ENCODE results near the gene BMP4. TPM values are rescaled to one million over a fixed set of nuclear protein-coding genes. Genes with fewer than 3 reads are reported as not detected.

Gene BMP4
- total RNA-seq, 1 donor from 2014 or later, result 36.4 TPM

DNA sequence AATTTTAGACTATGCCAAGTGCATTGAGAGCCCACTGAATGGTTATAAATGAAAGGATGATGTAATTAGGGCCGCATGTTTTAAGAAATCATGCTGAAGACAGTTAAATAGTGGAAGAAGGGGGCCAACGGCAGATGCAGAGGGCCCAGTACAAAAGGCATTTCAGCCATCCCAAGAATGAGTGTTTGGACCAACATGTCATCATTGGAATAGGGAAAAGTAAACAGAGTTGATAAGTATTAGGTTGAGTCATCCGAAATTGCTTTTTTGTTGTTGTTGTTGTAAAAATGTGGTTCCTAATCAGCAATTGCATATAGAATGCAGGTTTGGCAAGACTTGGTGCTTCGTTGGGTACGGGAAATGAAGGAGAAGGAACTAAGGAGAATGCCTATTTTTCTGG lies 29.5 kb downstream of the BMP4 start:
- TF ChIP-seq, protein P1, sequence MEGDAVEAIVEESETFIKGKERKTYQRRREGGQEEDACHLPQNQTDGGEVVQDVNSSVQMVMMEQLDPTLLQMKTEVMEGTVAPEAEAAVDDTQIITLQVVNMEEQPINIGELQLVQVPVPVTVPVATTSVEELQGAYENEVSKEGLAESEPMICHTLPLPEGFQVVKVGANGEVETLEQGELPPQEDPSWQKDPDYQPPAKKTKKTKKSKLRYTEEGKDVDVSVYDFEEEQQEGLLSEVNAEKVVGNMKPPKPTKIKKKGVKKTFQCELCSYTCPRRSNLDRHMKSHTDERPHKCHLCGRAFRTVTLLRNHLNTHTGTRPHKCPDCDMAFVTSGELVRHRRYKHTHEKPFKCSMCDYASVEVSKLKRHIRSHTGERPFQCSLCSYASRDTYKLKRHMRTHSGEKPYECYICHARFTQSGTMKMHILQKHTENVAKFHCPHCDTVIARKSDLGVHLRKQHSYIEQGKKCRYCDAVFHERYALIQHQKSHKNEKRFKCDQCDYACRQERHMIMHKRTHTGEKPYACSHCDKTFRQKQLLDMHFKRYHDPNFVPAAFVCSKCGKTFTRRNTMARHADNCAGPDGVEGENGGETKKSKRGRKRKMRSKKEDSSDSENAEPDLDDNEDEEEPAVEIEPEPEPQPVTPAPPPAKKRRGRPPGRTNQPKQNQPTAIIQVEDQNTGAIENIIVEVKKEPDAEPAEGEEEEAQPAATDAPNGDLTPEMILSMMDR (conservative IDR thresholded peaks at IDR 0.05), result no peak
- Mint-ChIP-seq H3K27ac (no peak overlapping the region), H3K4me3 (no peak overlapping the region), H3K36me3 (peaks cover 4% of the 10 kb centered on the region), H3K4me1 (ENCODE audit: unreplicated experiment) (peaks cover 28% of the 10 kb centered on the region), H3K27me3 (no peaks in the 10 kb centered on the region), H3K9me3 (no peaks in the 10 kb centered on the region)
- DNase-seq (ENCODE audit: extremely low spot score, unreplicated experiment), result no peak

GRCh38 chr14:53925201-53925766 lies 31.3 kb downstream of the BMP4 start:
- H3K27me3 Mint-ChIP-seq, result no peaks in the 10 kb centered on the region

DNA sequence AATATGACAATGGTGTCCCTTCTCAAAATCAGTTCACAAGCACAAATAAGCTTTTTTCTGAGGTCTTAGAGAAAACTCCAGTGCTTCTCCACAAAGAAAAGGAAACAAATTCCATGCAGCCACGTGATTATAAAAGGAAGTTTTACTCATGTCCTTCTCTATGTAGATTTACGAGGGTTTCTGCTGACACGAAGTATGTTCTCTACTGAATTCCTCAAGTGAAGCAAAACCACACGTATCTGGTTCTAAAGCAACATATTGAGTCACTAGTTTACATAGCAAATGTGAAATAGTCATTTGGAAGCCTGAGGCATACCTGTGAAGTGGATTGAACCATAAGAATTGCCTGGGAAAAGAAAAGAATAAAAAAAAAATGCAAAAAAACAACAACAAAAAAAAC lies 31.9 kb downstream of the BMP4 start:
- Mint-ChIP-seq H3K9me3 (no peaks in the 10 kb centered on the region), H3K27me3 (no peaks in the 10 kb centered on the region), H3K4me1 (ENCODE audit: unreplicated experiment) (peaks cover 26% of the 10 kb centered on the region), H3K36me3 (peaks cover 4% of the 10 kb centered on the region), H3K27ac (peak overlapping the region; percentile 79), H3K4me3 (no peak overlapping the region)
- TF ChIP-seq, protein P1 (conservative IDR thresholded peaks at IDR 0.05), result no peak
- DNase-seq (ENCODE audit: extremely low spot score, unreplicated experiment), result no peak

More at GRCh38 chr14:53925201-53925766, 31.3 kb downstream of the BMP4 start:
- DNase-seq (ENCODE audit: extremely low spot score, unreplicated experiment), result no peak
- no peaks in the 10 kb centered on the region for H3K9me3 Mint-ChIP-seq
- peaks cover 30% of the 10 kb centered on the region for H3K4me1 Mint-ChIP-seq (ENCODE audit: unreplicated experiment)
- no peak overlapping the region for H3K4me3 Mint-ChIP-seq
- peak overlapping the region; percentile 79 for H3K27ac Mint-ChIP-seq
- peaks cover 4% of the 10 kb centered on the region for H3K36me3 Mint-ChIP-seq
- TF ChIP-seq, protein P1 (conservative IDR thresholded peaks at IDR 0.05), result no peak

- H3K27me3 Mint-ChIP-seq, result no peaks in the 10 kb centered on the region
- H3K4me3 Mint-ChIP-seq, result peak overlapping the region; percentile 20
- TF ChIP-seq, protein P1 (conservative IDR thresholded peaks at IDR 0.05), result no peak
- H3K9me3 Mint-ChIP-seq, result no peaks in the 10 kb centered on the region
- H3K4me1 Mint-ChIP-seq (ENCODE audit: unreplicated experiment), result peaks cover 26% of the 10 kb centered on the region
- peaks cover 4% of the 10 kb centered on the region for H3K36me3 Mint-ChIP-seq
- no peak for DNase-seq (ENCODE audit: extremely low spot score, unreplicated experiment)
- peak overlapping the region; percentile 62 for H3K27ac Mint-ChIP-seq
Measured at GRCh38 chr14:53921027-53921426, 35.6 kb downstream of the BMP4 start.

GRCh38 chr14:53916239-53916638 lies 40.4 kb downstream of the BMP4 start:
- Mint-ChIP-seq H3K9me3 (peaks cover 7% of the 10 kb centered on the region), H3K27ac (no peak overlapping the region), H3K27me3 (no peaks in the 10 kb centered on the region), H3K36me3 (no peaks in the 10 kb centered on the region), H3K4me1 (ENCODE audit: unreplicated experiment) (peaks cover 1% of the 10 kb centered on the region), H3K4me3 (no peak overlapping the region)
- TF ChIP-seq, protein P1 (conservative IDR thresholded peaks at IDR 0.05), result no peak
- no peak for DNase-seq (ENCODE audit: extremely low spot score, unreplicated experiment)

All from type B pancreatic cell (in vitro differentiated cells).